SU-DHL-6 (cell line): Measurements from ENCODE around the gene SEC22A.

Experiments
- H2AFZ ChIP-seq: fragments of 200-600 bp; sonication (generic); 2 replicates; pipeline ENCODE4 v1.6.1; 2014; ENCODE audit warnings: low read depth, mild to moderate bottlenecking, moderate library complexity, mixed read lengths, antibody characterized with exemption, low read length; ENCODE audit not compliant: severe bottlenecking
- H3F3A ChIP-seq: fragments of 200-600 bp; shearing (Covaris generic); 2 replicates; pipeline ENCODE4 v1.6.0; 2016; ENCODE audit warnings: antibody characterized with exemption, mild to moderate bottlenecking; ENCODE audit not compliant: insufficient read depth
- H3K27ac ChIP-seq: fragments of 200-600 bp; sonication (generic); 2 replicates; pipeline ENCODE4 v1.5.1; 2016; ENCODE audit warnings: low read depth, mild to moderate bottlenecking, low read length, moderate library complexity, mixed read lengths
- H3K27me3 ChIP-seq: fragments of 200-600 bp; sonication (generic), shearing (Covaris generic); 2 replicates; pipeline ENCODE4 v1.6.0; 2014; ENCODE audit warnings: mild to moderate bottlenecking, low read length
- H3K36me3 ChIP-seq: fragments of 200-600 bp; sonication (generic); 2 replicates; pipeline ENCODE4 v1.6.1; 2014; ENCODE audit warnings: mild to moderate bottlenecking, low read length, mixed read lengths
- H3K4me2 ChIP-seq: fragments of 300-600, 200-600 bp; shearing (Covaris generic), sonication (generic); 2 replicates; pipeline ENCODE4 v1.6.0; 2014; ENCODE audit warnings: low read length, low read depth, mild to moderate bottlenecking; ENCODE audit not compliant: poor library complexity, severe bottlenecking
- H3K4me3 ChIP-seq: fragments of 200-600 bp; sonication (generic); 2 replicates; pipeline ENCODE4 v1.5.1; 2014; ENCODE audit warnings: antibody characterized with exemption, low read length, mild to moderate bottlenecking, mixed read lengths; ENCODE audit not compliant: insufficient read depth, poor library complexity, severe bottlenecking
- H3K79me2 ChIP-seq: fragments of 200-600 bp; sonication (generic); 2 replicates; pipeline ENCODE4 v1.6.1; 2014; ENCODE audit warnings: mild to moderate bottlenecking, low read length, moderate library complexity; ENCODE audit not compliant: insufficient read depth
- H3K9ac ChIP-seq: fragments of 200-600 bp; sonication (generic); 2 replicates; pipeline ENCODE4 v1.7.0; 2014; ENCODE audit warnings: mild to moderate bottlenecking, low read length
- H3K9me2 ChIP-seq: fragments of 200-600 bp; sonication (generic); replicated peaks from 2 replicates; pipeline ENCODE4 v1.6.1; 2014; ENCODE audit warnings: low read length; ENCODE audit not compliant: insufficient read depth
- H3K9me3 ChIP-seq: fragments of 200-600 bp; sonication (generic); 2 replicates; pipeline ENCODE4 v1.6.1; 2014; ENCODE audit warnings: low read length, mixed read lengths; ENCODE audit not compliant: insufficient read depth
- H4K20me1 ChIP-seq: fragments of 200-600 bp; sonication (generic); 2 replicates; pipeline ENCODE4 v1.6.1; 2014; ENCODE audit warnings: low read depth, mild to moderate bottlenecking, antibody characterized with exemption, low read length, moderate library complexity, mixed read lengths
- EZH2phosphoT487 ChIP-seq: fragments of 200-600 bp; sonication (generic), shearing (Covaris generic); conservative IDR thresholded peaks from 2 replicates; pipeline ENCODE4 v1.6.1; 2018; ENCODE audit warnings: mild to moderate bottlenecking, antibody characterized with exemption, low read length, moderate library complexity, mixed read lengths
- TF ChIP-seq, protein P1 (sequence below): fragments of 200-600 bp; sonication (generic); IDR thresholded peaks from one replicate; pipeline ENCODE4 v1.5.1; 2017; ENCODE audit warnings: antibody characterized with exemption, mild to moderate bottlenecking, low read length, moderate library complexity; ENCODE audit not compliant: insufficient read depth, poor library complexity, severe bottlenecking

The SEC22A gene

DNA sequence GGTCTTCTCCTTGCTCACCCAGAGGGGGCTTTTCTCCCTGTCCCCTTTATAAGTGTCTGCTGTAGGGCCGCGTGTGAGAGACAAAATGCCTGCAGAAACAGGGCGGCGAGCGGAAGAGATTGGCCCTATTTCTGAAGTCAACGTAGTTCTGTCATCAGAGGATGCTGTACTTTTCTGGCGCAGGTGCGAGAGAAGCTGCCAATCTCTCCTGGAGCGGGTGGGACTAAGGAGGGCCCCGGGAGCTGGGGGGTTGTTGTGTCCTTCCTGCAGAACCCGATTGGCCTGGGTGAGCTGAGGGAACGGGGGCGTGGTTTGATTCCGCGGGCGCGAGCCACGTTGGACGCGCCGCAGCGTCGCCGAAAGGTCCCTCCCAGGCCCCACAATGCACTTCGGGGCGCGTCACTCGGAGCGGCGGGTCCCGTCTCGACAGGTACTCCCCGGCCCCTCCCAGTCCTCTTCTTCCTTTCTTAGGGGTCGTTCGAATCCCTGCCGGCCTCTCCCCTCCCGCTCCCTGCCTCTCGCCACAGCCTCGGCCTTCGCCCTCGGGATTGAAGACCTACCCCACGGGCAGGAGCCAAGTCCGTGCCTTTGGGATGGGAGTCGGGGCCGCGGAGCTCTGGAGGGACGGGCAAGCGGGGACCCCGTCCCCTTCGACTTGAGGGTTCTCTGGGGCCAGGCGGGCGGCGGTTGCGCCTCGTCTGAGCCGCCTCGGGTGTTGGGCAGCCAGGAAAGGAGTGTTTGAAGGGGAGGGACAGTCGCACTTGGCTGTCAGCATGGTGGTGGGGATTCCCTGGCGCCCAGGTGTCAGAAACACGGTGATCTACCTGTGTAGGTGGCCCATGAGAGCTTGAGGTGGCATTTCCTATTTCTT lies at the start of gene SEC22A:
Gene SEC22A, plus strand, starts transcription at position 387 of the 871 bp plus-strand sequence. CDS start 7,275 bp downstream, outside the sequence.
- Histone ChIP-seq H3K27ac (peak within 1 kb of the TSS; percentile 72), H4K20me1 (no peaks in the 10 kb centered on the region), H3K4me3 (peak within 1 kb of the TSS; percentile 99), H3K9me2 (no peaks in the 10 kb centered on the region), H3F3A (no peaks in the 10 kb centered on the region; the same call in 1 of the 2 replicates), H2AFZ (peak within 1 kb of the TSS; percentile 79), H3K27me3 (no peaks in the 10 kb centered on the region), H3K4me2 (peak within 1 kb of the TSS; percentile 93), H3K36me3 (no peaks in the 10 kb centered on the region), H3K9ac (peak within 1 kb of the TSS; percentile 97), H3K9me3 (no peaks in the 10 kb centered on the region), H3K79me2 (peaks cover 39% of the 10 kb centered on the region)
- TF ChIP-seq EZH2phosphoT487: no peak
- TF ChIP-seq, protein P1, sequence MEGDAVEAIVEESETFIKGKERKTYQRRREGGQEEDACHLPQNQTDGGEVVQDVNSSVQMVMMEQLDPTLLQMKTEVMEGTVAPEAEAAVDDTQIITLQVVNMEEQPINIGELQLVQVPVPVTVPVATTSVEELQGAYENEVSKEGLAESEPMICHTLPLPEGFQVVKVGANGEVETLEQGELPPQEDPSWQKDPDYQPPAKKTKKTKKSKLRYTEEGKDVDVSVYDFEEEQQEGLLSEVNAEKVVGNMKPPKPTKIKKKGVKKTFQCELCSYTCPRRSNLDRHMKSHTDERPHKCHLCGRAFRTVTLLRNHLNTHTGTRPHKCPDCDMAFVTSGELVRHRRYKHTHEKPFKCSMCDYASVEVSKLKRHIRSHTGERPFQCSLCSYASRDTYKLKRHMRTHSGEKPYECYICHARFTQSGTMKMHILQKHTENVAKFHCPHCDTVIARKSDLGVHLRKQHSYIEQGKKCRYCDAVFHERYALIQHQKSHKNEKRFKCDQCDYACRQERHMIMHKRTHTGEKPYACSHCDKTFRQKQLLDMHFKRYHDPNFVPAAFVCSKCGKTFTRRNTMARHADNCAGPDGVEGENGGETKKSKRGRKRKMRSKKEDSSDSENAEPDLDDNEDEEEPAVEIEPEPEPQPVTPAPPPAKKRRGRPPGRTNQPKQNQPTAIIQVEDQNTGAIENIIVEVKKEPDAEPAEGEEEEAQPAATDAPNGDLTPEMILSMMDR: no peak

- Histone ChIP-seq H3K4me2 (peak overlapping the region; percentile 39), H3K79me2 (no peaks in the 10 kb centered on the region), H3K36me3 (no peaks in the 10 kb centered on the region), H3K4me3 (no peak overlapping the region), H3K27ac (peak overlapping the region; percentile 74), H3F3A (peaks cover 15% of the 10 kb centered on the region), H3K9me3 (no peaks in the 10 kb centered on the region), H3K9me2 (no peaks in the 10 kb centered on the region), H3K9ac (peak overlapping the region; percentile 24; the same call in 1 of the 2 replicates), H4K20me1 (no peaks in the 10 kb centered on the region), H2AFZ (no peak overlapping the region), H3K27me3 (no peaks in the 10 kb centered on the region)
- no peak for TF ChIP-seq EZH2phosphoT487
- TF ChIP-seq, protein P1: no peak
Observed at GRCh38 chr3:123152687-123153086, 49.1 kb upstream of the SEC22A start.

DNA sequence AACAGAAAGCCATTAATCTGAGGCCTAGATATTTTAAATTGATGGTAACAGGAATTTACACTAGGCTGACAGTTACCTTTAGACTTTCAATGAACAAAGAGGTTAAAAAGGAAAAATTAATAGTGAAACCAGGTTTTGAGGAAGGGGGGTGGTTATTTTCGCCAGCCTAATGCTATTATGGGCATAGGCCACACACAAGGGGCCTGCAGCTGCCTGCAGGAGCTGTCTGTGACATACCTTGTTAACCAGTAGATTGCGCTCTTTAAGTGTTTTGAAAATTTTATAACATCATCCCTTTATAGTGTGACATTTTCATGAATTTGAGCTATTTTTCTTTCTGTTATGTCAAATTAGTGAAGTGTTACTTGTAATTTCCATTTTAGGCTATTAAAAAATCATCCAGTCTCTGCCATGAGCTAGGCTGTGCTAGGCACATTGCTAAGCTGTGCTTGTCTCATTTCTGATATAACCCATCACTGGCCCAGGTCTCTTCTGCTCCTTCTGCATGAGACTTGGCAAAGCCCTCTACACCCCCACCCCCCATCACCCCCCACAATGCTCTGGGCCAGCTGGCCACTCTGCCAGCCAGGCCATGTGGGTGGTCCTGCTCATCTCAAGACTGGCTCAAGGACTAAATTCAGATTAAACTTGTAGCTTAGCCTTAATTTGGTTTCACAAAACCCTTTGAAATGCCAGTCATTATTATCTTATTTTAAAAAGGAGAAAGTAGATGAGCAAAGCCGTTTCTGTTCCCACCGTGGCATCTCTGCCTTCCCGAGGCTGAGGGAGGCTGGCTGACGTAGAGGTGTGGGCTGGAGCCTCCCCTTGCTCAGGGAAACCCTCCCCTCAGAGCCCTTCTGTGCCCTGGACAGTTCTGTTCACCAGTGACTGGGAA lies 48.4 kb upstream of the SEC22A start:
- peaks cover 15% of the 10 kb centered on the region for H3F3A ChIP-seq
- H3K9me2 ChIP-seq: no peaks in the 10 kb centered on the region
- no peaks in the 10 kb centered on the region for H3K27me3 ChIP-seq
- no peaks in the 10 kb centered on the region for H3K79me2 ChIP-seq
- no peak overlapping the region for H2AFZ ChIP-seq
- no peaks in the 10 kb centered on the region for H3K36me3 ChIP-seq
- H3K27ac ChIP-seq: peak overlapping the region; percentile 74
- no peaks in the 10 kb centered on the region for H4K20me1 ChIP-seq
- TF ChIP-seq, protein P1: no peak
- TF ChIP-seq EZH2phosphoT487: no peak
- H3K4me2 ChIP-seq: peak overlapping the region; percentile 39
- H3K9me3 ChIP-seq: no peaks in the 10 kb centered on the region
- no peak overlapping the region for H3K4me3 ChIP-seq
- H3K9ac ChIP-seq: peak overlapping the region; percentile 36
